ENCODE measurements around the gene ARHGAP44.

Gene ARHGAP44

GRCh38 chr17:13031718-13032350, 242.5 kb downstream of the ARHGAP44 start:
- TF ChIP-seq CTCF (conservative IDR thresholded peaks at IDR 0.05), result peak; percentile 80
- no peak overlapping the region for H3K27ac ChIP-seq

GRCh38 chr17:13035420-13035819, 246.1 kb downstream of the ARHGAP44 start:
- H3K27ac ChIP-seq, result no peak overlapping the region
- TF ChIP-seq CTCF (conservative IDR thresholded peaks at IDR 0.05), result no peak

DNA sequence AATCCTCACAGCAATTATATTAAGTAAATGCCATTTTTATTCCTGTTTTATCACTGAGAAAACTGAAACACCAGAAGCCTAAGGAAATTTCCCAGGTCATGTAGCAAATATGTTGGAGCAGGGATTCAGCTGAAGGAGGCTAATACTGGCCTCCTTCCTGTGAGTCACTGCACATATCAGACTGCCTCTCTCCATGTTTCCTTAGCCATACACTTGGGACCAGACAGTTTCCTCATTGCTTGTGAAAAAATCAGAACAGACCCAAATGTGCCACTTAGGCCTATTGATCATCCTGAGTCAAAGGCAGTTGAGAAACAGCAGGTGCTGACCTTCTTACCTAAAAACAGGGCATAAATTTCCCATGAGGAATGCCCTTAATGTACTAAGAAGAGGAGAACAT, 247.5 kb downstream of the ARHGAP44 start:
- TF ChIP-seq CTCF (conservative IDR thresholded peaks at IDR 0.05), result no peak
- no peak overlapping the region for H3K27ac ChIP-seq

GRCh38 chr17:13038931-13039665, 249.8 kb downstream of the ARHGAP44 start:
- no peak overlapping the region for H3K27ac ChIP-seq
- TF ChIP-seq CTCF (conservative IDR thresholded peaks at IDR 0.05), result no peak
